HTR-8/SVneo (cell line): ENCODE results near the gene RMDN3.

Experiments
- DNase-seq: peaks from one replicate; pipeline ENCODE4 v3.0.0; 2011; ENCODE audit warnings: low spot score, mixed read lengths; ENCODE audit not compliant: insufficient read length
- FAIRE-seq: peaks from 2 replicates; lab custom pipeline; 2011; peaks lifted over from hg19 to GRCh38; lab: Jason Lieb, UNC

The RMDN3 gene

DNA sequence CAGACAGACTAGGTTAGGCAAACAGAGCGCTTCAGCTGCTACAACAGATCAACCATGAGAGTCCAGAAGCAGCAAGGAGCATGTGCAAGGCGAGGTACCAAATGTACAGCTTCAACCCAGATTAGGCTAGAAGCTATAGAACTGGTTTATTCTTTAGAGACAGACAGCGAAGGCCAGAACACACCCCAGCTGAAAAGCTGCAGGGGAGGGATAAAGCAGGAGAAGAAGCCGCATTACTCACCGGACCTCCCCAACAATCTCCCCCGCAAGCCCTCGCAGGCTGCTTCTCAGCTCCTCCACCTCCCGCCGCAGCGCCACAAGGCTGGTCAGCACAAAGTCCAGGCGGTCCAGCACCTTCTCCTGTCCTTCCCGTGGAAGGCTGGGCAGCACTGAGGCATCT lies 3.3 kb downstream of the RMDN3 start:
- FAIRE-seq (no peak), DNase-seq (no peak)

- FAIRE-seq (no peak), DNase-seq (no peak)
Observed at GRCh38 chr15:40750885-40751284, 4.2 kb downstream of the RMDN3 start.

DNA sequence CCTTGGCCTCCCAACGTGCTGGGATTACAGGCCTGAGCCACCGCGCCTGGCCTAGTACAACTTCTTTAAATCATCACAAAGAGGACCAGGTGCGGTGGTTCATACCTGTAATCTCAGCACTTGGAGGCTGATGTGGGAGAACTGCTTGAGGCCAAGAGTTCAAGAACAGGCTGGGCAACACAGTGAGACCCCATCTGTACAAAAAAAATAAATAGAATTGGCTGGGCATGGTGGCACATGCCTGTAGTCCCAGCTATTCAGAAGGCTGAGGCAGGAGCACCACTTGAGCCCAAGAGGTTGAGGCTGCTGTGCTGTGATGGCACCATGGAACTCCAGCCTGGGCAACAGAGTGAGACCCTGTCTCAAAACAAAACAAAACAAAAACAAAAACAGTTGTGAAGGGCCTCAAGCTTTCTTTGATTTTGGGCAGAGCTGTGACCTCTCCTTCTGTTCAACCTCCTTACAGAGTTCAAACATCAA lies 5.9 kb downstream of the RMDN3 start:
- DNase-seq = no peak

DNA sequence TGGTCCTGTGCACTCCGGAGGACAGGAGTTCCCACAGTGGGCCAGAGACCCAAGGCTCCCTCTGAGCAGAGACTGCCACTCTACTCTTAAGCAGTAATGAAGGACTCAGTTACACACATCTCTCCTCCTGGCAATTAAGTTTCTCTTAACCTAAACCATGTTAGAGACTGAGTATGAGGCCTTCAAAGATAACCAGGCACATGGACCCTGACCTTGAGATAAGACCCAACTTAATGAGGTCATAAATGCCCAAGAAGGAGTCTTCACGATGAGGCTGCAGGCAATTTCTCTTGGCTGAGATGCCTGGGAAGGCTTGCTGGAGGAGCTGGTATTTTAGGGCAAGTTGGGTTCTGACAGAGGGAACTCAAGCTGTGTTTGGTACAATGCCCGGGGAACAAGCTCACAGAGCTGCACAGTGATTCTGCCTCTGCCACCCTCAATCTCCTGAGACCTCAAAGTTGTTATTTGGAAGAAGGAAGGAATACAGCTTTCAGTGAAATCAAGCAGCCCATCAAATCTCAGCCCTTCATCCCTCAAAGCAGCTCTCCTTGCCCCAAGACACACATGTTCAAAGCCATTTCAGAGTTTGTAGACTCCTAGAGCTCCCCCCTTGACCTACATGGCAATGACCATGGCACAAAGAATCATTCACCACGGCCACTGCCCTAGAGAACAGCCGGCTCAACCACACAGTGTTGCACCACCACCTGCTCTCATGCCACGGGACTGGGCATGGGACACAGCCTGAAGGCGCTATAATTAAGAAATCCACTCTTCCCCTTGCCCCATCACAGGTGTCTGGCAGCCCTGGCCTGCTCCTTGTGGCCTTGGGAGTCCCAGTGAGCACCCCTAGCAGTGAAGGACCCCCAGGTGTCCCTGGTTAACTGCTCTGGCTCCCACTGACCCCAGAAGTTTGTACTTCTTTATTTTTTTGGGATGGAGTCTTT lies 7.1 kb downstream of the RMDN3 start:
- FAIRE-seq = no peak
- DNase-seq = no peak

More for the DNA sequence above, 5.9 kb downstream of the RMDN3 start:
- FAIRE-seq = no peak

- FAIRE-seq = no peak
- DNase-seq = no peak
Observed at GRCh38 chr15:40746916-40747418, 8.1 kb downstream of the RMDN3 start.

DNA sequence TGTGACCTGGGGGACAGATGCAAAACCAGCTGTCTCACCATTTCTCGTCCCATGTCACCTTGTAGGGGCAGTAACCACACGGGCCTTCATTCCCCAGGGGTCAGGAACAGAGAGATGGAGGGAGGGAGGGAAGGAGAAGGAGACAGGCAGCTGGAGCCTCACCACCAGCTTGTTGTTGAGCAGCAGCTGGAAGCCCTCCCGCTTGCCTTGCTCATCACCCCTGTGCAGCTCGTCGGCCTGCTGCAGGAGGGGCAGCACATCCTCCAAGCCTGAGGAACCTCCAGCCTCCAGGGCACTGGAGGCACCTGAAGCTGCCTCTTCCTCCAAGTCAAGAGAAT lies 10.3 kb downstream of the RMDN3 start:
- DNase-seq (no peak), FAIRE-seq (no peak)

DNA sequence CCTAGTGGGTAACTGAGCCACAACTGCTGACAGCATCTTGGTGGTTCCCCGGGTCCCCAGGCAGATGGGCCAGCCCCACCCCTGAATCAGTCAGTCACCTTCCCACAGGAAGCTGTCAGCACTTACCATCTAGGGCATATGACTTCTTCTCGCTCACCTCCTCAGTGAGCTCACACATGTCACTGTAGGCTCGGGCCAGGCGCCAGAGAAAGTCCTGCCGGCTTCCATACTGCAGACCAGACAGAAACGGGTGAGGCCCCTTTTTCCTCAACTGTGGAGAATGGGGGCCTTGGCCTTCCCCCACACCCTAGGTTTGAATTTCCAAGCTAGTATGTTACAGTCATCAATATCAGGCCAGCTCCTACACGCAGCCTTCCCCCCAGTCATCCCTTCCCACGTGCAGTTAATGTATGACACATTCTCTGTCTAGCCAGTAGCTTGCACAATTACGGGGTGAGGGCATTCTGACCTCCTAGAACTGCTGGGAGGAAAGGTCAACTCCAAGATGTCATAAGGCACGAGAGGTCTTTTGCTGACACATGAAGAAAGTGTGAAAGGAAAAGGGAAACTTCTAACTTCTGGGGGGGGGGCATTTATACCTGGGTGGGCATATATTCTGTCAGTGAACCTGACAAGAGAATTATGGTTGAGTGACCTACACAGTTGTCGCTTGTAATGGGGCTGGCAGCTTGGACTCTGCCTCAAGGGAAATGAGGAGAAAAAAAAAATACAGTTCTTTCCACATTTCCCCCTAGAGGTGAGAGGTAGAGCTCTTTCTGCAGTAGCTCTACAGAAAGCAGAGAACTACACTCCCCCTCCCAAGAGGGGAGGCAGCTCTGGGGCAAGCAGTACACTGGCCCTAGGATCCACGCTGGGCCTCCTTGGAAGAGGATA lies 10.9 kb downstream of the RMDN3 start:
- DNase-seq (no peak), FAIRE-seq (peak; percentile 20)

GRCh38 chr15:40743485-40743901 lies 11.6 kb downstream of the RMDN3 start:
- no peak for DNase-seq

DNA sequence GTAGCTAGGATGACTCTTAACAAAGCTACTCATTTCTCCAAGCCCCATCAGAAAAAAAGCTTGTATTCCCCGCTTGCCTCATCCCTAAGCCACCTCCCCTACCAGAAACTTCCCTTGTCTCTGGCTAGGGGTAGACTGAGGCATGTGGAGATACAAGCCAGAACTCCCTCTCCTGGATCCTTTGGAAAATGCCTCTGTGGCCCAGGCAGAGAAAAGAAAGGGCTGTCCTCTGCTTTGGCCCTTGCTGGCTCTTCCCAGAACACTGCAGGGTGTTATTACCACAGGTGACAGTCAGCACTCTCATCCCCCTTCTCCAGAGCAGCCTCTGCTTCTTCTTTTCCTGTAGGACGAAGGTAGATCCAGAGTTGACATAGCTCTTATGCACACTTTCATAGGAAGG lies 15.2 kb downstream of the RMDN3 start:
- FAIRE-seq (no peak), DNase-seq (no peak)

More at GRCh38 chr15:40743485-40743901, 11.6 kb downstream of the RMDN3 start:
- FAIRE-seq = no peak

GRCh38 chr15:40739047-40739446 lies 16.0 kb downstream of the RMDN3 start:
- FAIRE-seq = no peak
- no peak for DNase-seq

GRCh38 chr15:40737048-40737447 lies 18.0 kb downstream of the RMDN3 start:
- DNase-seq = no peak
- no peak for FAIRE-seq

- DNase-seq (no peak), FAIRE-seq (no peak)
Observed at GRCh38 chr15:40736575-40736974, 18.5 kb downstream of the RMDN3 start.

DNA sequence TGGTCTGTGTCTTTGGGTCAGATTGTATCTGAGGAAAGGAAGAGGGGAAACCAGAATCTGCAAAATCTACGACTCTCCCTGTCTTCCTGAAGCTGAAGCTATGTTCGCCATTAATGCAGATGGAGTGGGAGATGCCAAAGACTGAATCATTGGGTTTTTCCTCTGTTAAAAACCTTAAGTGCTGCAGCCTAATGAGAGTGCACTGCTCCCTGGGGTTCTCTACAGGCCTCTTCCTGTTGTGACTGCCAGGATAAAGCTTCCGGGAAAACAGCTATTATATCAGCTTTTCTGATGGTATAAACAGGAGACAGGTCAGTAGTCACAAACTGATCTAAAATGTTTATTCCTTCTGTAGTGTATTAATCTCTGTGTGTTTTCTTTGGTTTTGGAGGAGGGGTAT lies 24.0 kb downstream of the RMDN3 start:
- FAIRE-seq (no peak), DNase-seq (no peak)

GRCh38 chr15:40723919-40724318 lies 31.1 kb downstream of the RMDN3 start:
- FAIRE-seq (no peak), DNase-seq (no peak)

DNA sequence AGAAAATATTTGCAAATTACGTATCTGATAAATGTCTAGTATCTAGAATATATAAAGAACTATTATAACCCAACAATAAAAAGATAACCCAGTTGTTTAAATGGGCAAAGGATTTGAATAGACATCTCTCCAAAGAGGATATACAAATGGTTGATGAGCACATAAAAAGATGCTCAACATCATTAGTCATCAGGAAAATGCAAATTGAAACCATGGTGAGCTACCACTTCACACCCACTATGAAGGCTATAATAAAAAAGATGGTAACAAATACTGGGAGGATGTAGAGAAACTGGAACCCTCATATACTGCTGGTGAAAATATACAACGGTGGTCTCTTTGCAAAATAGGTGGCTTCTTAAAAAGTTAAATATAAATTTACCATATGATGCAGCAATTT lies 32.1 kb downstream of the RMDN3 start:
- FAIRE-seq (no peak), DNase-seq (no peak)

DNA sequence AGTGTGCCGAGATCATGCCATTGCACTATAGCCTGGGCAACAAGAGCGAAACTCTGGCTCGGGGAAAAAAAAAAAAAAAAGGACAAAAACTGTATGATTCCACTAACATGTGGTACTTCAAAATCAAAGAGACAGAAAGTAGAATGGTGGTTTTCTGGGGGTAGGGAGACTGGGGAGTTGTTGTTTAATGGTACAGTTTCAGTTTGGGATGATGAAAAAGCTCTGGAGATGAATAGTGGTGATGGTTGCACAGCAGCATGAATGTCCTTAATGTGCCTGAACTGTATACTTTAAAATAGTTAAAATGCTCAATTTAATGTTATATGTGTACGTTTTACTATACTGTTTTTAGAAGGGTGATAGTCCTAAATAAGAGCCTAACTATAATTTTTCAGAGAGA lies 32.7 kb downstream of the RMDN3 start:
- FAIRE-seq = no peak
- DNase-seq = no peak

DNA sequence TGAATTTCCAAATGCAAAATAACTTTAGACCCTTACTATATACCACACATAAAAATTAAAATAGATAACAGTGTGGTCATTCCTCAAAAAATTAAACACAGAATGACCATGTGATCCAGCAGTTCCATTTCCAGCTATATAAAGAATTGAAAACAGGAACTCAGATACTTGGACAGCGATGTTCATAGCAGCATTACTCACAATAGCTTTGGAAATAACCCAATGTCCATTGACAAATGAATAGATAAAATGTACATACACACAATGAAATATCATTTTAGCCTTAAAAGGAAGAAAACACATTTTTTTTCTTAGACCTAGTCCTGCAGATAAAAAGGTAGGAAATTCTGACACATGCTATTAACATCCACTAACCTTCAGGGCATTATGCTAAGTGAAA lies 33.4 kb downstream of the RMDN3 start:
- DNase-seq (no peak), FAIRE-seq (no peak)

DNA sequence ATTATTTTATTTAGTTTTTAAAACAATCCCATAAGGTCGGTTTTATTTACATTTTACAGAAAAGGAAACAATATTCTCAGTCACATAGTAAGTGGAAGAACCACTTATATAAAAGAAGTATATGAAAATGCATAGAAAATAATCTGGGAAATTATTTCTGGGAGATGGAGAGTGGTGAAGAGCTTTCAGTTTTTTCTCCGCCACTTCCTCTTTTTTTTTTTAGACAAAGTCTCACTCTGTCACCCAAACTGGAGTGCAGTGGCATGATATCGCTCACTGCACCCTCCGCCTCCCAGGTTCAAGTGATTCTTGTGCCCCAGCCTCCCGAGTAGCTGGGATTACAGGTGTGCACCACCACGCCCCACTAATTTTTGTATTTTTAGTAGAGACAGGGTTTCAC lies 38.9 kb downstream of the RMDN3 start:
- DNase-seq (no peak), FAIRE-seq (no peak)

- FAIRE-seq (no peak), DNase-seq (no peak)
Observed at GRCh38 chr15:40714144-40714543, 40.9 kb downstream of the RMDN3 start.

DNA sequence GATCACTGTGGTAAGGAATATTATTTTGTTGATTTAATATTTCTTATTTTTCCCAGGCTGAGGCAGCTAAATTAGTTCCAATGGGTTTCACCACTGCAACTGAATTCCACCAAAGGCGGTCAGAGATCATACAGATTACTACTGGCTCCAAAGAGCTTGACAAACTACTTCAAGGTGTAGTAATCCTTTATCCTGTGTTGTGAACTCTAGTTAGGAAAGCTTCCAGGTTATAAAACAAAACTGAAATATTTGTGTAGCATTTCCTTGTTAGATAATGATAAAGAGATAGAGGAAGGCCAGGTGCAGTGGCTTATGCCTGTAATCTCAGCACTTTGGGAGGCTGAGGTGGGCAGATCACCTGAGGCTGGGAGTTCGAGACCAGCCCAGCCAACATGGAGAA lies 48.9 kb downstream of the RMDN3 start:
- no peak for DNase-seq
- no peak for FAIRE-seq

DNA sequence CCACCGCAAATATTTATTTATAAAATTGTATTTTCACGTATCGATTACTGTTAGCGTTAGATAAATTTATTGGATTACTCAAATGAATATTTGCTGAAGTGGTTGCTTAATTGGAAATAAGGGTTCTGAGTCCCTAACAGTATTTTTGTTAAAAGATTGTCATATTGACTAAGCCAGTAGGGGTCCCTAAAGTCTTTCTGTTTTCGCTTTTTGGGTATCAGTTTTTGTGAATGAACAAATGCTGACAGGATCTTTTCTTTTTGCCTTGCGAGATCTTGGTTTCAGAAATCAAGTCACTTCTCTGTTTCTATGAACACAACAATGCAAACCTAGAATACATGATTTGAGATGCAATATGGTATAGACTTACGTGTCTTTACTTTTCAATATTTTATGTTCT lies 53.0 kb downstream of the RMDN3 start:
- FAIRE-seq (no peak), DNase-seq (no peak)
